COR-L47 (cell line): ENCODE data around the gene FOXA2.
"Not testable (repeated sequence)": the region's sequence is repeated elsewhere in the genome, so short reads cannot be mapped to it uniquely, and the experiment has no call there.

Experiments
- DNase-seq: peaks from one replicate; lab custom pipeline; 2025; lab: John Stamatoyannopoulos, UW

Gene FOXA2

DNA sequence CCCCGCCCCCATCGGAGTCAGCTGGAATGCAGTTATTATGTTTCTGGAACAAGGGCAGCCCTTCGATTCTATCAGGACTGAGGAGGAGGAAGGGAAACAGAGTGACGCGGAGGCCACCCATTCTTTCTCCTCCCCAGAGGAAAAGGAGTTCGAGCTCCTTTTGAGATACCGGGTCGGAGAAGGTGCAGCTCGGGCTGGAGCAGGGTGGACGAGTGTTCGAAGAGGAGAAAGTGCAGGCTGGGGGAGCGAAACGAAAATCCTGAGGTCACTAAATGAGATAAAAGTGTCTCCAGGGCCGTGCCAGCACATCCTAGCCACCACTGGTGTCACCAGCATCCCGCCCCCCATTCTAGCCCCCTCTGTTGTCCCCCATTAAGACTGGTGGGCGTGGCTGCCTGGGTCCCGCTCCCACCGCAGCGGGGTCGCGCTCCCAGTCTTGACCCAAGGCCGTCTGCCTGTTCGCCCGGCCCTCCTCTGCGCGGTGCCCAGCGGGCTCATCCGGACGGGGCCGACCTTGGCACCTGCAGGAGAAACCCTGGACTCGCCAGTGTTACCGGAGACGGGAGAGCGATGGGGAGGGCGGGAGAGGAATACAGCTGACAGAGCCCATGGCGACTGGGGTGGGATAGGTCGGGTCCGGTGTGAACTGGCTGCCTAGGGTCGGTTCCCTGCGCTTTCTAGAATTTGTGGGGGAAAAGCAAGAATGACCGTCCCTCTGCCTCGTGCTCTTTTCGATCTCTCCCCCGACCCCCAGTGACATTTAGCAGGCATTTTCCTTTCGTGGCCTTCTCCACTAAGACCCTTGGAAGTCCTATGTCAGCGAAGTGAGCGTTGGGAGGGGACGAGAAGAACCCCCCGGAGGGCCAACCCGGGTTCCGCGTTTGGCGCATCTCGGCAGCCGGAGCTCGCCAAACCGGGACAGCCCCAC lies 16.2 kb downstream of the FOXA2 start:
- DNase-seq = peak; percentile 36

DNA sequence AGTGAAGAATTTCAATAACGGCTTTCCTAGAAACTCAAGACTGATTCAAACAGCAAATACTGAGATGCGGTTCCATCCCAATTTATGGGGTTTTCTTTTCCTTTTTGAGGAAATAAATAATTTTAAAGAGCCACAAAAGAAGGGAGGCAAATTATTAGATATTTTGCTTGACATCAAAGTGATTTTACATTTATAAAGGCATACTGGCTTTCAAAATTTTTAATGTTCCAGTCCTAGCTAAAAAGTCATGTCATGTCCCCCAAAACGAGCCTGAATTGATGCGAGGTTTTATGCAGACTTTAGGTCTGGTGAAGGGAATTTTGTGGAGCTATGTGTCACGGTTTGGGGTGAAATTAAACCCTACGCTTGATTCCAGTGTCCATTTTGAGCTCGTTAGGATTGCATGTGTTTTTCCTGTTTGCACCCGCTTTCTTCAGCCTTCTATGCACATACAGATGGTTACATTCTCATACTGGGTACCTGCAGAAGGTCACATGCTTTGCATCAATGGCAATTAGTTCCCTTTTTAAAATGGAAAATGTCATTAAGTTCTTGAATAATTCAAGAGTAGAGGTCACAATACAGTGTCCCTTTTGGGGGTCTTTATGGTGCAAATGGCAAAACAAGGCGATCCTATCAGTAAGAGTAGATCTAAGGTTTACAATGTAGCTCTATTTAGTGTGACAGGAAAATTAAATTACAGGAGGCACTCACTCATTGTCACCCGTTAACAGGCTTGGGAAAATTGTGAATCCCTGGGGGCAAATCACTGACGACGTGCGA lies 17.3 kb downstream of the FOXA2 start:
- no peak for DNase-seq

DNA sequence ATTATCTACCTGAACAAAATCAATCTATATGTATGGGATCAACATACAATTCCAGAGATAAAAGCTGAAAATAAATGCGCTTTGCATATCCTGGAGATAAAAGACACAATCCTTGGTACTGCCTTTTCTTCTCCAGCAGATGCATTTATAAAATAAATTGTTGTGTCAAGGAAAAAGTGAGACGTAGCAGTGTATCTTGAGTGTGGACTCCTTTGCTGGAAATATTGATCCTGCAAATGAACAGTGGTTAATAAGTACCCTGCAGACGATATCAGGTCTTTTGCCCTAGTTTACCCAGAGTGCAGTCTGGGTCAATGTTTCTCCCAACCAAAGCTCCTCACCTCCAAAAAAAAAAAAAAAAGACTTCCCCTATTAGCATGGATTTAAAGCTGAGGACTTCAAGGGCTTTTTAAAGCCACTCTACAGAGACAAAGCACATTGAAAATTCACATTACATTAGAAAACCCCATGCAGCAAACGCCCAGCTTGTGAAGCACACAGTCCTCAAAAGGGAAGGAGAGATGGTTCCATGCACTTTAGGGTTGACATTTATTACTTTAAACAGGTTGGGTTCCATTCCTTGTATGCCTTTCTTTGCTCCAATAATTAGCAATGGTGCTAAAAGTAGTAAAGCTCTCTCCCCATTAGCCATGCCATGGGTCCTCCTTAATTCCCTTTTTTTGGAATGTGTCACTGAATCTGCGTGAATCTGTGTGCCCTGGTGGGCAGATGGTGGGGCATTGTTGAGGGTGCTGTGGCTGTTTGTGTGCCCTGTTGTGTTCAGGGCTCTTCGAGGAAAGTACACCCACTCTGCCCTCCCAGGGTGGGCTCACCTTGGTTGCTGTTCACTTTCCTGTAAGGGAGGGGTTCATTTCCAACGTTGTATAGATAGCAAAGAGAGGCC lies 21.1 kb downstream of the FOXA2 start:
- DNase-seq = no peak

DNA sequence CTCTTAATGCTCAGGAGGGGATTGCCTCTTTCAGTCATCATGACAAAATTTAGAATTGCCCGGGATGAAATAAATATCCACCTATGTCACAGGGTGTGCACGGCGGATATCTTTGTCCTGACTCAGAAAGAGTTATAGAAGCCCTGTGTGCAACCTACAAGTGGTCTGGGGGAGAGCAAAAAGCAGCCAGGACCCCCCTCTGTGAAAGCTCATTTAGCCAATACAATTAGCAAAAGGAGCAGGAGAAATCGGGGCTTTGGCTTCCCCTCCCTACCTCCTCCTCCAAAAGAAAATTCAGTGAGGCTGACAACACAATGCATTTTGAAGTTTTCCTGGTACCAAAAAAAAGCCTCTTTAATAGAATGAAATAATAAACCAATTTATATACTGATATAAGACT lies 21.8 kb downstream of the FOXA2 start:
- DNase-seq = peak; percentile 75

- no peak for DNase-seq
These were observed 22.3 kb downstream of the FOXA2 start for GRCh38 chr20:22561965-22562577.

- peak; percentile 83 for DNase-seq
These were observed 23.6 kb downstream of the FOXA2 start for GRCh38 chr20:22560817-22561216.

- DNase-seq = peak; percentile 56
These were observed 24.6 kb downstream of the FOXA2 start for GRCh38 chr20:22559711-22560318.

GRCh38 chr20:22557403-22558276 lies 26.7 kb downstream of the FOXA2 start:
- no peak for DNase-seq

GRCh38 chr20:22556565-22557056 lies 27.8 kb downstream of the FOXA2 start:
- DNase-seq = no peak

GRCh38 chr20:22555791-22556564 lies 28.4 kb downstream of the FOXA2 start:
- no peak for DNase-seq

DNA sequence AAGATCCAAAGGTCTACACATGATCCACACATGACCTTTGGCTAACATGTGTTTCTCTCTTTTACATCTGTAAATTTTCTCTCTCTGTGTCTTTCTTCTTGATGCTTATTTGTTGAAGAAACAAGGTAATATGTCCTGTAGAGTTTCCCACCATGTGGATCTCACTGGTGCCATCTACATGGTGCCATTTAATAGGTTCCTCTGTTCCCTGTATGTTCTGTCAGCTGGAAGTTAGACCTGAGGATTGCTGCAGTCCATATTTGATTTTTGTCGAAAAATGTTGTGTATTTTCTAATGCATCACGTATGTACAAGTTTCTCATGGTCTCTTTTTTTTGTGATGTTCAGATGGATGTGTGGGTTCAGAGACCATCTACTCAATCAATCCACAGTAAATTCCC lies 30.0 kb downstream of the FOXA2 start:
- no peak for DNase-seq

DNA sequence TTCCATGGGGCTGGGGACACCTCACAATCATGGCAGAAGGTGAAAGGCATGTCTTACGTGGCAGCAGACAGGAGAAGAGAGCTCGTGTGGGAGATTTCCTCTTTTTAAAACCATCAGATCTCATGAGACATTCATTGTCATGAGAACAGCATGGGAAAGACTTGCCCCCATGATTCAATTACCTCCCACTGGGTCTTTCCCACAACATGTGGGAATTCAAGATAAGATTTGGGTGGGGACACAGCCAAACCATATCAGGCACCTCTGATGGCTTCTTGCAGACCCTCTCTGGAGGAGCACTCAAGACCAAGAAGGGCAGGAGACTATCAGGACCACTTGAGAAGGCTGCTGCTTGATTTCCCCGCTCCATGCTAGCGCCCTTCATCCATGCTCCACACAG lies 33.9 kb downstream of the FOXA2 start:
- not testable (repeated sequence) for DNase-seq

DNA sequence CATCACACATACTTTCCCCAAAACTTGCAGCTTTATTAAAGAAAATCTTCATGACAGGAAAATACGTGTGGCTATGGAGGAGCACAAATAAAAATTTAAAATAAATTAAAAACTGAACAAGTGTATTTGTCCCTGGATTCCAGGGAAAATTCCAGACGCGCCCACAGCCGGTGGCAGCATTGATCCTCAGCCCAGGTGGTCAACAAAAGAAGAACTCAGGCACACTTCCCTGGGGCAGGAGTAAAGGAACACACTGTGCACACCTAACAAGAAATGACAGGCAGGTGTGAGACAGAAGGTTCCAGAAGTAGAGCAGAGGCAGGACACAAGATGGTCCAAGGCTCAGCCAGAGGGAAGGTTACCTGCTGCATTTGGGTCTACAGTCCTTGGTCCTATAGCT lies 36.3 kb downstream of the FOXA2 start:
- DNase-seq = no peak

DNA sequence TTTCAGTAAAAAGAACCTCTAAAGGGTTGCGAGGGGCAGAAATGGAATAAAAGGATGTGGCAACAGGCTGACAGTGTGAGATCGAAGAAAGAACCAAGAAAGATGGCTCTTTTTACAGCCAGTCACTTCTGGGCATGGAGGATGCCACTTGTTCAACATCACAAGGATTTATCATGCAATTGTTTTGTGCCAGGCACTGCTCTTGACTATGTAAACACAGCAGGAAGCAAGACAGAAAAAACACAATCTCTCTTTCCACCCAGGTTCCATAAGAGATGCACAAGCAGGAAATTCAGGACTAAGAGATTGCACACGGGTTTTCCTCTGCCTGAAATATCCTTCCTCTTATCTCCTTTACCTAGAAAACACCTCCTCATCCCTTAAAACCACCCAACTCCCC lies 38.0 kb downstream of the FOXA2 start:
- no peak for DNase-seq

DNA sequence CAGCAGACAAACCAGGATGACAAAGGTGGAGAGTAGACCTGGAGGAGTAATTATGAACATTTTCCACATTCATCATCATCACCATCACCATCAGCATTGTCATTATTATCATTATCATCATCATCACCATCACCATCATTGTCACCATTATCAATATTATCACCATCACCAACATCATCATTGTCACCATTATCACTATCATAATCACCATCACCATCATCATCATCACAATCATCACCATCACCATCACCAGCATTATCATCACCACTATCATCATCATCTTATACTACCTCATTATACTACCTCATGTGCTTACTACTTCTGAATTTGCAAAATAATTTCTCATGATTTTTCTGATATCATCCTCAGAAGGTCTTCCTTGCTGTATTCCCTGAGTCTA lies 39.3 kb downstream of the FOXA2 start:
- no peak for DNase-seq

DNA sequence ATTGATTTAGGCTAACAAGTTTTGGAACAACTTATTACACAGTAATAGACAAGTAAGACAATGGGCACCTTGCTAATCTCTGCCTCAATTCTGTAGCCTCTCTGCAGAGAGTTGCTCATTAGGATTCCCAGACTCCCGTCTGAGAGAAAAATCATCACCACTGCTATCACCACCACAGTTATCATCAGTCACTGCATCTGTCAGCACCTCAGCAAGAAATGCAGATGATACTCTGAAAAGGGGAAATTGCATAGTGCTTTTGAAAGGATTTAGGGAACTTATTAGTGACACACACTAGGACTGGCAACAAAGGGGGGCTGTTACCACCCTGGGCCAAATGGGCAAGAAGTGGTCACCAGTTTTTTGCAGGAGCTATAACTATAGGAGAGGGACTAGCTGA lies 39.9 kb downstream of the FOXA2 start:
- DNase-seq = no peak

DNA sequence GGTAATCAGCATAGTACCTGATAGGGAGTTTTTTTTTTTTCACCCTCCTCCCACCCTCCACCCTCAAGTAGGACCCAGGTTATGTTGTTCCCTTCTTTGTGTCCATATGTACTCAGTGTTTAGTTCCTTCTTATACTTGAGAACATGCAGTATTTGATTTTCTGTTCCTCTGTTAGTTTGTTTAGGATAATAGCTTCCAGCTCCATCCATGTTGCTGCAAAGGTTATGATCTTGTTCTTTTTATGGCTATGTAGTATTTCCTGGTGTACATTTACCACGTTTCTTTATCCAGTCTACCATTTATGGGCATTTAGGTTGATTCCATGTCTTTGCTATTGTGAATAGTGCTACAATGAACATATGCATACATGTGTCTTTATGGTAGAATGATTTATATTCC lies 41.9 kb downstream of the FOXA2 start:
- no peak for DNase-seq

- DNase-seq = no peak
These were observed 43.5 kb downstream of the FOXA2 start for GRCh38 chr20:22540832-22541231.
